Right atrium auricular region (tissue), 2 donors: ENCODE measurements around the gene CACNA2D3. TPM values are rescaled to one million over a fixed set of nuclear protein-coding genes. Genes with fewer than 3 reads are reported as not detected.

Experiments
- DNase-seq: peaks from one replicate; pipeline ENCODE4 v3.0.0-alpha.2; 2019; ENCODE audit warnings: low spot score
- H3K27ac ChIP-seq, 2 donors: fragments of 200-600 bp; sonication (generic); 1 replicate in 1 of 2; 2 replicates in 1 of 2; pipeline ENCODE4 v1.5.1; 2016 to 2019
- H3K27me3 ChIP-seq, 2 donors: fragments of 200-600 bp; sonication (generic); one replicate each; pipeline versions ENCODE4 v1.5.1 to v1.6.0; 2017 to 2019
- H3K36me3 ChIP-seq: fragments of 200-600 bp; sonication (generic); one replicate; pipeline ENCODE4 v1.5.1; 2016
- H3K4me1 ChIP-seq, 2 donors: fragments of 200-600 bp; sonication (generic); one replicate each; pipeline versions ENCODE4 v1.5.1 to v1.6.0; 2017 to 2019
- H3K4me3 ChIP-seq, 2 donors: fragments of 200-600 bp; sonication (generic); 1 replicate in 1 of 2; 2 replicates in 1 of 2; pipeline ENCODE4 v1.5.1; 2017 to 2019; ENCODE audit warnings: mild to moderate bottlenecking in 1 of 2, moderate library complexity in 1 of 2
- H3K9me3 ChIP-seq, 2 donors: fragments of 200-600 bp; sonication (generic); one replicate each; pipeline ENCODE4 v1.5.1; 2019
- total RNA-seq, 2 donors: library from RNA; depleted of rRNA; stranded (reverse); fragments of >200 nt; gene quantifications; one replicate each; pipeline ENCODE4 v1.1.0, GENCODE V29; 2016
- TF ChIP-seq, protein P1 (sequence below), 2 donors: fragments of 200-600 bp; sonication (generic); IDR thresholded peaks; one replicate each; pipeline ENCODE4 v1.5.1; 2019; ENCODE audit warnings: antibody characterized with exemption in 2 of 2

Gene CACNA2D3
- total RNA-seq, 2 donors from 2014 or later: 10.9 to 17.2 TPM

GRCh38 chr3:54900838-54901591 is 778.7 kb downstream of the CACNA2D3 start:
- no peaks in the 10 kb centered on the region for H3K9me3 ChIP-seq
- TF ChIP-seq, protein P1, sequence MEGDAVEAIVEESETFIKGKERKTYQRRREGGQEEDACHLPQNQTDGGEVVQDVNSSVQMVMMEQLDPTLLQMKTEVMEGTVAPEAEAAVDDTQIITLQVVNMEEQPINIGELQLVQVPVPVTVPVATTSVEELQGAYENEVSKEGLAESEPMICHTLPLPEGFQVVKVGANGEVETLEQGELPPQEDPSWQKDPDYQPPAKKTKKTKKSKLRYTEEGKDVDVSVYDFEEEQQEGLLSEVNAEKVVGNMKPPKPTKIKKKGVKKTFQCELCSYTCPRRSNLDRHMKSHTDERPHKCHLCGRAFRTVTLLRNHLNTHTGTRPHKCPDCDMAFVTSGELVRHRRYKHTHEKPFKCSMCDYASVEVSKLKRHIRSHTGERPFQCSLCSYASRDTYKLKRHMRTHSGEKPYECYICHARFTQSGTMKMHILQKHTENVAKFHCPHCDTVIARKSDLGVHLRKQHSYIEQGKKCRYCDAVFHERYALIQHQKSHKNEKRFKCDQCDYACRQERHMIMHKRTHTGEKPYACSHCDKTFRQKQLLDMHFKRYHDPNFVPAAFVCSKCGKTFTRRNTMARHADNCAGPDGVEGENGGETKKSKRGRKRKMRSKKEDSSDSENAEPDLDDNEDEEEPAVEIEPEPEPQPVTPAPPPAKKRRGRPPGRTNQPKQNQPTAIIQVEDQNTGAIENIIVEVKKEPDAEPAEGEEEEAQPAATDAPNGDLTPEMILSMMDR (IDR thresholded peaks at IDR 0.05): no peak
- no peak for DNase-seq
- no peaks in the 10 kb centered on the region for H3K27me3 ChIP-seq
- no peak overlapping the region for H3K4me3 ChIP-seq
- H3K27ac ChIP-seq: peak overlapping the region in 1 of 2 donors; percentile 34
- peaks cover 0 to 9% of the 10 kb centered on the region in 2 donors for H3K4me1 ChIP-seq
- no peaks in the 10 kb centered on the region for H3K36me3 ChIP-seq

- DNase-seq: no peak
- Histone ChIP-seq H3K4me1 (peaks cover 0 to 9% of the 10 kb centered on the region in 2 donors), H3K4me3 (no peak overlapping the region), H3K27me3 (no peaks in the 10 kb centered on the region), H3K9me3 (no peaks in the 10 kb centered on the region), H3K36me3 (no peaks in the 10 kb centered on the region), H3K27ac (peak overlapping the region in 1 of 2 donors; percentile 34)
- TF ChIP-seq, protein P1 (IDR thresholded peaks at IDR 0.05): no peak
Observed at GRCh38 chr3:54901906-54902685, 779.7 kb downstream of the CACNA2D3 start.

GRCh38 chr3:54905261-54905888 is 783.0 kb downstream of the CACNA2D3 start:
- Histone ChIP-seq H3K4me1 (peaks cover 0 to 9% of the 10 kb centered on the region in 2 donors), H3K27ac (no peak overlapping the region), H3K9me3 (no peaks in the 10 kb centered on the region), H3K27me3 (no peaks in the 10 kb centered on the region), H3K36me3 (no peaks in the 10 kb centered on the region), H3K4me3 (no peak overlapping the region)
- DNase-seq: no peak
- TF ChIP-seq, protein P1 (IDR thresholded peaks at IDR 0.05): no peak

DNA sequence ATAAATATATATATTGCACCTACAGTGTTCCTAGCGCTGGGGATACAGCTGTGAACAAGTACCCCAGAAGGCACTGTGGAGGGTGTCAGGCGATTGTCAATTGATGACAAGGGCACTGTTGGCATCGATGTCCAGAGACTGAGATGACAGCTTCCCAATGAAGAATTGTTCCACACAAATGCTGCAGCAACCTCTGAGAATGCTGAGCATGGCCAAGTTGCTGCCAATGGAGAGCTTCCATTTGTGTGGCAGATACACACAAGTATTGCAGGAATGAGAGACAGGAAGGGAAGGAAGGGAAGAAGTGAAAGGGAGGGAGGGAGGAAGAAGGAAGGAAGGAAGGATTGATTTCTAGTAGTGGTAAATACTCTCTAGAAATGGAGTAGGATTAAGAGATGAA is 783.6 kb downstream of the CACNA2D3 start:
- H3K36me3 ChIP-seq: no peaks in the 10 kb centered on the region
- H3K4me1 ChIP-seq: peaks cover 0 to 8% of the 10 kb centered on the region in 2 donors
- no peaks in the 10 kb centered on the region for H3K9me3 ChIP-seq
- TF ChIP-seq, protein P1 (IDR thresholded peaks at IDR 0.05): no peak
- no peak overlapping the region for H3K27ac ChIP-seq
- no peaks in the 10 kb centered on the region for H3K27me3 ChIP-seq
- no peak for DNase-seq
- H3K4me3 ChIP-seq: no peak overlapping the region

DNA sequence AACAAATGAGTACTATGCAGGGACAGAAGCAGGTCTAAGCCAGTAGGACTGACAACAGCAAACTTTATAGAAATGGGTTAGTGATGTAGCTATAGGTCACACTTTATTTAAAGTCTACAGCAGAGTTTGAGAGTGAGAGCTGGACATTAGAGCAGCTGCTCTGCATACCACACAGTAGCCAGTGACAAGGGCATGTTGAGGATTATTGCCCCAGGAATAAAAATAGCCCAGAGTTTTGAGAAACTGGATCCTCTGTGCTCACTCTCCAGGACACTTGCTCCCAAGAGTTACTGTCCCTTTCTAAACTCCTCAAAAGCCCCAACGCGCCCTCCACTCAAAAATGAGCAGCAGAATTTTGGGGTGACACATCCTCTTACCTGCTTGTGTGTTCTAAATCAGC is 784.4 kb downstream of the CACNA2D3 start:
- H3K27ac ChIP-seq: no peak overlapping the region
- TF ChIP-seq, protein P1 (IDR thresholded peaks at IDR 0.05): no peak
- DNase-seq: no peak

More for the DNA sequence above, 784.4 kb downstream of the CACNA2D3 start:
- H3K9me3 ChIP-seq: peaks cover 0 to 4% of the 10 kb centered on the region in 2 donors
- H3K27me3 ChIP-seq: no peaks in the 10 kb centered on the region
- H3K4me1 ChIP-seq: no peaks in the 10 kb centered on the region
- H3K36me3 ChIP-seq: peaks cover 4% of the 10 kb centered on the region
- no peak overlapping the region for H3K4me3 ChIP-seq
